ENCODE results near the gene IHH.

The IHH gene

GRCh38 chr2:219060821-219061791, at the start of gene IHH:
TSS of gene IHH (minus strand) at chr2:219060921. CDS start at chr2:219060467, 454 bp downstream.
- Histone ChIP-seq H3K27me3 (ENCODE audit: control insufficient read depth in 1 of 2, insufficient read depth in 2 of 2, low read length in 2 of 2) (peaks cover 34 to 41% of the 10 kb centered on the region in 2 donors), H3K36me3 (ENCODE audit: control insufficient read depth in 1 of 2, insufficient read depth in 2 of 2, low read length in 2 of 2) (peaks cover 4 to 8% of the 10 kb centered on the region in 2 donors), H3K4me1 (ENCODE audit: control insufficient read depth in 1 of 2, insufficient read depth in 2 of 2, low read length in 2 of 2) (peaks cover 12 to 23% of the 10 kb centered on the region in 2 donors), H3K4me3 (ENCODE audit: low read depth in 1 of 2, low read length in 2 of 2) (peak within 1 kb of the TSS; percentile 82 to 88), H3K9ac (ENCODE audit: low read depth in 1 of 2, low read length in 2 of 2) (peak within 1 kb of the TSS; percentile 61 to 82), H3K27ac (ENCODE audit: low read depth, low read length) (peak within 1 kb of the TSS; percentile 66), H3K9me3 (ENCODE audit: control insufficient read depth in 1 of 2, low read length in 2 of 2) (no peaks in the 10 kb centered on the region)

- no peak overlapping the region for H3K4me3 ChIP-seq (ENCODE audit: low read depth in 1 of 2, low read length in 2 of 2)
- H3K4me1 ChIP-seq (ENCODE audit: control insufficient read depth in 1 of 2, insufficient read depth in 2 of 2, low read length in 2 of 2), result peaks cover 43 to 47% of the 10 kb centered on the region in 2 donors
- H3K9me3 ChIP-seq (ENCODE audit: control insufficient read depth in 1 of 2, low read length in 2 of 2), result no peaks in the 10 kb centered on the region
- no peaks in the 10 kb centered on the region for H3K27me3 ChIP-seq (ENCODE audit: control insufficient read depth in 1 of 2, insufficient read depth in 2 of 2, low read length in 2 of 2)
- H3K36me3 ChIP-seq (ENCODE audit: control insufficient read depth in 1 of 2, insufficient read depth in 2 of 2, low read length in 2 of 2), result no peaks in the 10 kb centered on the region
- H3K9ac ChIP-seq (ENCODE audit: low read depth in 1 of 2, low read length in 2 of 2), result no peak overlapping the region
- H3K27ac ChIP-seq (ENCODE audit: low read depth, low read length), result no peak overlapping the region
These were observed 48.8 kb upstream of the IHH start for GRCh38 chr2:219109471-219109870.

GRCh38 chr2:219107758-219108157, 47.0 kb upstream of the IHH start:
- Histone ChIP-seq H3K27me3 (ENCODE audit: control insufficient read depth in 1 of 2, insufficient read depth in 2 of 2, low read length in 2 of 2) (no peaks in the 10 kb centered on the region), H3K4me1 (ENCODE audit: control insufficient read depth in 1 of 2, insufficient read depth in 2 of 2, low read length in 2 of 2) (peaks cover 41 to 44% of the 10 kb centered on the region in 2 donors), H3K4me3 (ENCODE audit: low read depth in 1 of 2, low read length in 2 of 2) (no peak overlapping the region), H3K9me3 (ENCODE audit: control insufficient read depth in 1 of 2, low read length in 2 of 2) (no peaks in the 10 kb centered on the region), H3K9ac (ENCODE audit: low read depth in 1 of 2, low read length in 2 of 2) (no peak overlapping the region), H3K27ac (ENCODE audit: low read depth, low read length) (no peak overlapping the region), H3K36me3 (ENCODE audit: control insufficient read depth in 1 of 2, insufficient read depth in 2 of 2, low read length in 2 of 2) (no peaks in the 10 kb centered on the region)

GRCh38 chr2:219106251-219106650, 45.5 kb upstream of the IHH start:
- H3K27ac ChIP-seq (ENCODE audit: low read depth, low read length), result no peak overlapping the region
- peaks cover 26 to 30% of the 10 kb centered on the region in 2 donors for H3K4me1 ChIP-seq (ENCODE audit: control insufficient read depth in 1 of 2, insufficient read depth in 2 of 2, low read length in 2 of 2)
- no peaks in the 10 kb centered on the region for H3K9me3 ChIP-seq (ENCODE audit: control insufficient read depth in 1 of 2, low read length in 2 of 2)
- H3K9ac ChIP-seq (ENCODE audit: low read depth in 1 of 2, low read length in 2 of 2), result no peak overlapping the region
- no peaks in the 10 kb centered on the region for H3K36me3 ChIP-seq (ENCODE audit: control insufficient read depth in 1 of 2, insufficient read depth in 2 of 2, low read length in 2 of 2)
- H3K27me3 ChIP-seq (ENCODE audit: control insufficient read depth in 1 of 2, insufficient read depth in 2 of 2, low read length in 2 of 2), result no peaks in the 10 kb centered on the region
- H3K4me3 ChIP-seq (ENCODE audit: low read depth in 1 of 2, low read length in 2 of 2), result no peak overlapping the region

- H3K36me3 ChIP-seq (ENCODE audit: control insufficient read depth in 1 of 2, insufficient read depth in 2 of 2, low read length in 2 of 2), result no peaks in the 10 kb centered on the region
- no peak overlapping the region for H3K4me3 ChIP-seq (ENCODE audit: low read depth in 1 of 2, low read length in 2 of 2)
- no peaks in the 10 kb centered on the region for H3K9me3 ChIP-seq (ENCODE audit: control insufficient read depth in 1 of 2, low read length in 2 of 2)
- no peaks in the 10 kb centered on the region for H3K27me3 ChIP-seq (ENCODE audit: control insufficient read depth in 1 of 2, insufficient read depth in 2 of 2, low read length in 2 of 2)
- H3K27ac ChIP-seq (ENCODE audit: low read depth, low read length), result no peak overlapping the region
- H3K9ac ChIP-seq (ENCODE audit: low read depth in 1 of 2, low read length in 2 of 2), result no peak overlapping the region
- peaks cover 12 to 17% of the 10 kb centered on the region in 2 donors for H3K4me1 ChIP-seq (ENCODE audit: control insufficient read depth in 1 of 2, insufficient read depth in 2 of 2, low read length in 2 of 2)
These were observed 43.6 kb upstream of the IHH start for GRCh38 chr2:219104107-219105035.

GRCh38 chr2:219099329-219099728, 38.6 kb upstream of the IHH start:
- Histone ChIP-seq H3K27ac (ENCODE audit: low read depth, low read length) (no peak overlapping the region), H3K4me1 (ENCODE audit: control insufficient read depth in 1 of 2, insufficient read depth in 2 of 2, low read length in 2 of 2) (peaks cover 10 to 25% of the 10 kb centered on the region in 2 donors), H3K9ac (ENCODE audit: low read depth in 1 of 2, low read length in 2 of 2) (no peak overlapping the region), H3K27me3 (ENCODE audit: control insufficient read depth in 1 of 2, insufficient read depth in 2 of 2, low read length in 2 of 2) (no peaks in the 10 kb centered on the region), H3K9me3 (ENCODE audit: control insufficient read depth in 1 of 2, low read length in 2 of 2) (no peaks in the 10 kb centered on the region), H3K36me3 (ENCODE audit: control insufficient read depth in 1 of 2, insufficient read depth in 2 of 2, low read length in 2 of 2) (peaks cover 0 to 6% of the 10 kb centered on the region in 2 donors), H3K4me3 (ENCODE audit: low read depth in 1 of 2, low read length in 2 of 2) (no peak overlapping the region)

GRCh38 chr2:219095406-219095935, 34.8 kb upstream of the IHH start:
- no peaks in the 10 kb centered on the region for H3K9me3 ChIP-seq (ENCODE audit: control insufficient read depth in 1 of 2, low read length in 2 of 2)
- peaks cover 10 to 31% of the 10 kb centered on the region in 2 donors for H3K4me1 ChIP-seq (ENCODE audit: control insufficient read depth in 1 of 2, insufficient read depth in 2 of 2, low read length in 2 of 2)

GRCh38 chr2:219094171-219094570, 33.5 kb upstream of the IHH start:
- Histone ChIP-seq H3K9me3 (ENCODE audit: control insufficient read depth in 1 of 2, low read length in 2 of 2) (no peaks in the 10 kb centered on the region), H3K36me3 (ENCODE audit: control insufficient read depth in 1 of 2, insufficient read depth in 2 of 2, low read length in 2 of 2) (peaks cover 0 to 11% of the 10 kb centered on the region in 2 donors), H3K4me1 (ENCODE audit: control insufficient read depth in 1 of 2, insufficient read depth in 2 of 2, low read length in 2 of 2) (peaks cover 10 to 31% of the 10 kb centered on the region in 2 donors), H3K27me3 (ENCODE audit: control insufficient read depth in 1 of 2, insufficient read depth in 2 of 2, low read length in 2 of 2) (no peaks in the 10 kb centered on the region), H3K4me3 (ENCODE audit: low read depth in 1 of 2, low read length in 2 of 2) (no peak overlapping the region), H3K27ac (ENCODE audit: low read depth, low read length) (no peak overlapping the region), H3K9ac (ENCODE audit: low read depth in 1 of 2, low read length in 2 of 2) (no peak overlapping the region)

More at GRCh38 chr2:219095406-219095935, 34.8 kb upstream of the IHH start:
- Histone ChIP-seq H3K27ac (ENCODE audit: low read depth, low read length) (no peak overlapping the region), H3K9ac (ENCODE audit: low read depth in 1 of 2, low read length in 2 of 2) (no peak overlapping the region), H3K36me3 (ENCODE audit: control insufficient read depth in 1 of 2, insufficient read depth in 2 of 2, low read length in 2 of 2) (peaks cover 0 to 6% of the 10 kb centered on the region in 2 donors), H3K27me3 (ENCODE audit: control insufficient read depth in 1 of 2, insufficient read depth in 2 of 2, low read length in 2 of 2) (no peaks in the 10 kb centered on the region), H3K4me3 (ENCODE audit: low read depth in 1 of 2, low read length in 2 of 2) (no peak overlapping the region)

- H3K27ac ChIP-seq (ENCODE audit: low read depth, low read length), result no peak overlapping the region
- H3K36me3 ChIP-seq (ENCODE audit: control insufficient read depth in 1 of 2, insufficient read depth in 2 of 2, low read length in 2 of 2), result peaks cover 0 to 11% of the 10 kb centered on the region in 2 donors
- H3K27me3 ChIP-seq (ENCODE audit: control insufficient read depth in 1 of 2, insufficient read depth in 2 of 2, low read length in 2 of 2), result no peaks in the 10 kb centered on the region
- H3K9me3 ChIP-seq (ENCODE audit: control insufficient read depth in 1 of 2, low read length in 2 of 2), result no peaks in the 10 kb centered on the region
- no peak overlapping the region for H3K9ac ChIP-seq (ENCODE audit: low read depth in 1 of 2, low read length in 2 of 2)
- peaks cover under 1 to 22% of the 10 kb centered on the region in 2 donors for H3K4me1 ChIP-seq (ENCODE audit: control insufficient read depth in 1 of 2, insufficient read depth in 2 of 2, low read length in 2 of 2)
- no peak overlapping the region for H3K4me3 ChIP-seq (ENCODE audit: low read depth in 1 of 2, low read length in 2 of 2)
These were observed 29.9 kb upstream of the IHH start for GRCh38 chr2:219090436-219091299.
